ENCODE data around the gene ORC2. TPM values are rescaled to one million over a fixed set of nuclear protein-coding genes. Genes with fewer than 3 reads are reported as not detected.

Gene ORC2
- total RNA-seq, 1 donor from 2014 or later = 5.2 TPM

DNA sequence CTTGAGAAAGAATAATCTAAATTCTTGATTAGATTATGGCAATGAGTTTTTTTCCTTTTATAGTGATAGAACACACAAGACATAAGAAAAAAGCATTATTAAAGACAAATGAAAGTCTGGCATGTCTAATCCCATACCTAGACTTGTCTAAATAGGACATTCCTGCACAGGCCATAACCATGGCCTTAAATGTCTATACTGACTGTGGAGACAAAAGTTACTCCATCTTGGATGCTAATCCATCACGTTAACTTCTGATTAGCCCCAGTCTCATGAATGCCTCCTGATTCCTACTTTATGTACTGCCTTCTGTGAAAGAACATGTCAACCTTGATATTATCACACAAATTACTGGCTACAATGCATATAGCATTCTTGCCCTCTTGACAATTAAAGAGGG, 23.6 kb downstream of the ORC2 start:
- no peaks in the 10 kb centered on the region for H3K4me1 ChIP-seq
- TF ChIP-seq, protein P1, sequence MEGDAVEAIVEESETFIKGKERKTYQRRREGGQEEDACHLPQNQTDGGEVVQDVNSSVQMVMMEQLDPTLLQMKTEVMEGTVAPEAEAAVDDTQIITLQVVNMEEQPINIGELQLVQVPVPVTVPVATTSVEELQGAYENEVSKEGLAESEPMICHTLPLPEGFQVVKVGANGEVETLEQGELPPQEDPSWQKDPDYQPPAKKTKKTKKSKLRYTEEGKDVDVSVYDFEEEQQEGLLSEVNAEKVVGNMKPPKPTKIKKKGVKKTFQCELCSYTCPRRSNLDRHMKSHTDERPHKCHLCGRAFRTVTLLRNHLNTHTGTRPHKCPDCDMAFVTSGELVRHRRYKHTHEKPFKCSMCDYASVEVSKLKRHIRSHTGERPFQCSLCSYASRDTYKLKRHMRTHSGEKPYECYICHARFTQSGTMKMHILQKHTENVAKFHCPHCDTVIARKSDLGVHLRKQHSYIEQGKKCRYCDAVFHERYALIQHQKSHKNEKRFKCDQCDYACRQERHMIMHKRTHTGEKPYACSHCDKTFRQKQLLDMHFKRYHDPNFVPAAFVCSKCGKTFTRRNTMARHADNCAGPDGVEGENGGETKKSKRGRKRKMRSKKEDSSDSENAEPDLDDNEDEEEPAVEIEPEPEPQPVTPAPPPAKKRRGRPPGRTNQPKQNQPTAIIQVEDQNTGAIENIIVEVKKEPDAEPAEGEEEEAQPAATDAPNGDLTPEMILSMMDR (IDR thresholded peaks at IDR 0.05) = no peak
- peaks cover 41 to 85% of the 10 kb centered on the region in 2 donors for H3K36me3 ChIP-seq
- H3K27ac ChIP-seq = no peak overlapping the region
- H3K27me3 ChIP-seq = no peaks in the 10 kb centered on the region
- H3K9me3 ChIP-seq = no peaks in the 10 kb centered on the region
- DNase-seq (ENCODE audit: low spot score in 2 of 2) = no peak
- H3K4me3 ChIP-seq = no peak overlapping the region
- intact Hi-C loops (cut with DNase I) = no loop called here

GRCh38 chr2:200930947-200931626, 32.4 kb downstream of the ORC2 start:
- H3K4me1 ChIP-seq = no peaks in the 10 kb centered on the region
- intact Hi-C loops (cut with DNase I) = no loop called here
- TF ChIP-seq, protein P1 (IDR thresholded peaks at IDR 0.05) = no peak
- no peak for DNase-seq (ENCODE audit: low spot score in 2 of 2)
- peaks cover 50 to 72% of the 10 kb centered on the region in 2 donors for H3K36me3 ChIP-seq
- H3K27me3 ChIP-seq = no peaks in the 10 kb centered on the region
- H3K9me3 ChIP-seq = no peaks in the 10 kb centered on the region
- no peak overlapping the region for H3K27ac ChIP-seq
- H3K4me3 ChIP-seq = no peak overlapping the region

DNA sequence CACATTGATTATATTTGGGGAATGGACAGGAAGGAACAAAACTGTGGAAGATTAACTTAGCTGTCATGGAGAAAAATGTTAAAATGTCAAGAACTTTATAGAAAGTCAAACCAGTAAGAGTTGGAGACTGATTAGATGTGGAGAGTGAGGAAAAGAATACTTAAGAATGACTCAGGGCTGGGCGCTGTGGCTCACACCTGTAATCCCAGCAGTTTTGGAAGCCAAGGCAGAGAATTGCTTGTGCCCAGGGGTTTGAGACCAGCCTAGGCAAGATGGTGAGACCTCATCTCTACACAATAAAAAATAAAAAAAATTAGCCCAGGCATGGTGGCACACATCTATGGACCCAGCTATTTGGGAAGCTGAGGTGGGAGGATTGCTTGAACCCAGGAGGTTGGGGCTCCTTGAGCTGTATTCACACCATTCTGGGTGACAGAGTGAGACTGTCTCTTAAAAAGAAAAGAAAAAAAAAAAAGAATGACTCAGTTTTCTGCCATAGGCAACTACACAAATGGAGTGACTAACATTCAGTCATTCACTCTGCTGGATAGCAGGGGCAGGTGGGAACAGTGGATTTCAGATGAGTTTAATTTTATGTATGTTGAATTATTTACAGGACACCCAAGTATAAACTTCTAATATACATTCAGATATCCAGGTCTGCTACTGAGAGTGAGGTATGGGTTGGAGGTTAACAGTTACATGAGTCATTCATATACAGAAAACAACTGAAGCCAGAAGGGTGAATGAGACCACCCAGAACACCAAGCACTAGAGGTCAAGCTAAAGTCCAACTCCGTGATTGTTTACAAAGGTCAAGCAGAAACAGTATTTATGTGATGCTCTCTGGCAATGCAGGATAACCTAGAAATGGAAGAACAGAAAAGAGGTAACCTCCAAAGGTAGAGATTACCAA, 33.9 kb downstream of the ORC2 start:
- Histone ChIP-seq H3K4me3 (no peak overlapping the region), H3K36me3 (peaks cover 42 to 67% of the 10 kb centered on the region in 2 donors), H3K9me3 (no peaks in the 10 kb centered on the region), H3K27me3 (no peaks in the 10 kb centered on the region), H3K4me1 (no peaks in the 10 kb centered on the region), H3K27ac (no peak overlapping the region)
- TF ChIP-seq, protein P1 (IDR thresholded peaks at IDR 0.05) = no peak
- intact Hi-C loops (cut with DNase I) = no loop called here
- DNase-seq (ENCODE audit: low spot score in 2 of 2) = no peak

GRCh38 chr2:200922439-200922838, 41.0 kb downstream of the ORC2 start:
- no peak overlapping the region for H3K27ac ChIP-seq
- DNase-seq (ENCODE audit: low spot score in 2 of 2) = no peak
- H3K4me1 ChIP-seq = no peaks in the 10 kb centered on the region
- H3K4me3 ChIP-seq = no peak overlapping the region
- TF ChIP-seq, protein P1 (IDR thresholded peaks at IDR 0.05) = no peak
- H3K36me3 ChIP-seq = peaks cover 65 to 87% of the 10 kb centered on the region in 2 donors
- intact Hi-C loops (cut with DNase I) = no loop called here
- H3K9me3 ChIP-seq = no peaks in the 10 kb centered on the region
- no peaks in the 10 kb centered on the region for H3K27me3 ChIP-seq

- intact Hi-C loops (cut with DNase I) = no loop called here
- no peak for DNase-seq (ENCODE audit: low spot score in 2 of 2)
- Histone ChIP-seq H3K4me1 (no peaks in the 10 kb centered on the region), H3K4me3 (no peak overlapping the region), H3K36me3 (peaks cover 62 to 70% of the 10 kb centered on the region in 2 donors), H3K9me3 (no peaks in the 10 kb centered on the region), H3K27ac (no peak overlapping the region), H3K27me3 (no peaks in the 10 kb centered on the region)
- TF ChIP-seq, protein P1 (IDR thresholded peaks at IDR 0.05) = no peak
Observed at GRCh38 chr2:200913654-200914053, 49.8 kb downstream of the ORC2 start.
